BE2C (cell line): ENCODE data around the gene CSNK1E.
A peak's percentile ranks its signal among the peaks of the same experiment; 100 is the strongest.

Source experiments
- DNase-seq: peaks from one replicate; pipeline ENCODE4 v3.0.0-alpha.2; 2020
- H3K27me3 ChIP-seq: fragments of 250-450 bp; sonication (Bioruptor Pico); 2 replicates; pipeline ENCODE4 v1.5.1; 2020; ENCODE audit warnings: mild to moderate bottlenecking
- H3K36me3 ChIP-seq: fragments of 250-450 bp; sonication (Bioruptor Pico); 2 replicates; pipeline ENCODE4 v1.5.1; 2020; ENCODE audit warnings: mild to moderate bottlenecking
- H3K4me1 ChIP-seq: fragments of 250-450 bp; sonication (Bioruptor Pico); 2 replicates; pipeline ENCODE4 v1.5.1; 2020
- H3K4me3 ChIP-seq: 2 replicates; pipeline ENCODE4 v1.5.1; 2011; ENCODE audit warnings: low read depth, low read length
- H3K9me3 ChIP-seq: fragments of 250-450 bp; sonication (Bioruptor Pico); 2 replicates; pipeline ENCODE4 v1.5.1; 2020
- CTCF ChIP-seq: IDR thresholded peaks from 2 replicates; pipeline ENCODE4 v1.5.1; 2012; ENCODE audit warnings: mild to moderate bottlenecking, low read depth, low read length

The CSNK1E gene

GRCh38 chr22:38302906-38303305 lies 14.3 kb downstream of the CSNK1E start:
- H3K4me1 ChIP-seq = no peaks in the 10 kb centered on the region; the same call in 1 of the 2 replicates
- peaks cover 83% of the 10 kb centered on the region for H3K36me3 ChIP-seq
- DNase-seq = no peak

DNA sequence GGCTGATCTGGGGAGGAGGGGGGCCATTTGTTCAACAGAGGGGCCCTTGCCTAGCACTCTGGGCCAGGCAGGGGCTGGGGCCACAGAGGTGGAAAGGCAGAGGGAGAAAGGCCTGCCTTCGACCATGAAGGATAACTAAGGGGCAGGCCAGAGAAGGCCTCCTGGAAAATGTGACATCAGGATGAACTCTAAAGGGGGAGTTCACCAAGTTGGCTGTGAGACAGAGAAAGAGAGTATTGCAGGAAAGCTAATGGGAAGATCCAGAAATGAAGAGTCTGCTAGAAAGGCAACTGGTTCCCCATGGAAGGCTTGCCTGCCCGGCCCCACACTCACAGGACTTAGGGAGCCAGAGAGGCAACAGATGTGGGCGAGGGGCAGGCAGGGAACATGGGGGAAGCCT lies 16.3 kb downstream of the CSNK1E start:
- no peak for TF ChIP-seq CTCF
- Histone ChIP-seq H3K4me3 (no peak overlapping the region), H3K4me1 (no peaks in the 10 kb centered on the region; the same call in 1 of the 2 replicates), H3K36me3 (peaks cover 89% of the 10 kb centered on the region), H3K9me3 (no peaks in the 10 kb centered on the region), H3K27me3 (no peaks in the 10 kb centered on the region)
- no peak for DNase-seq

More at GRCh38 chr22:38302906-38303305, 14.3 kb downstream of the CSNK1E start:
- Histone ChIP-seq H3K9me3 (no peaks in the 10 kb centered on the region), H3K4me3 (no peak overlapping the region), H3K27me3 (no peaks in the 10 kb centered on the region)
- TF ChIP-seq CTCF = no peak

DNA sequence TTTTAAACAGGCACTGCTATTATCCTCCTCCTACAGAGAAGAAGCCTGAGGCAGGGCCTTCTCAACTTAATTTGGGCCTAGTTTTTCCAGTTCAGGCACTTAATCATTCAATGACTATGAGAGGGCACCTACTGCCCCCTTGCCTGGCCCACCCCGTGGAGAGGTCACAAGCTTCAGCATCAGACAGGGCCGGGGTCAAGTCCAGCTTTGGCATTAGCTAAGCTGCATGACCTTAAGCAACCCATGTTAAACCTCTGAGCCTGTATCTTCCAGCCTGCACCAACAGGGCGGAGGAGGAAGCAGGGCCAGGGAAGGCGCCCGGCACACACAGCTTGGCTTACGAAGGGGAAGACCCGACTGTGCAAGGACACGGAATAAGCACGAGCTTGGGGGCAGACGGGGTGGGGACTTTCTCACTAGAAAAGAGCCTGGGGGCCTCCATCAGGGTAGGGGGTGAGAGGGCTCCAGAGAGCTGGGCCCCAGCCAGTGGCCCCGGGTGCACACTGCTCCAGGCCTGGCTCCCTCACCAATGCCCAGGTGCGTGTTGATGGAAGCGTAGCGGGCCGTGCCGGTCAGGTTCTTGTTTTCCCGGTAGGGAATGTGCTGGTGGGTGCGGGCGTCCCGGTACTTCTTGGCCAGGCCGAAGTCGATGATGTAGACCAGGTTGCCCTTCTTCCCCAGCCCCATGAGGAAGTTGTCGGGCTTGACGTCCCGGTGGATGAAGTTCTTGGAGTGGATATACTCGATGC lies 16.9 kb downstream of the CSNK1E start:
- H3K36me3 ChIP-seq = peaks cover 95% of the 10 kb centered on the region
- no peaks in the 10 kb centered on the region for H3K9me3 ChIP-seq
- H3K27me3 ChIP-seq = no peaks in the 10 kb centered on the region
- no peaks in the 10 kb centered on the region for H3K4me1 ChIP-seq
- H3K4me3 ChIP-seq = no peak overlapping the region
- no peak for DNase-seq
- TF ChIP-seq CTCF = no peak

DNA sequence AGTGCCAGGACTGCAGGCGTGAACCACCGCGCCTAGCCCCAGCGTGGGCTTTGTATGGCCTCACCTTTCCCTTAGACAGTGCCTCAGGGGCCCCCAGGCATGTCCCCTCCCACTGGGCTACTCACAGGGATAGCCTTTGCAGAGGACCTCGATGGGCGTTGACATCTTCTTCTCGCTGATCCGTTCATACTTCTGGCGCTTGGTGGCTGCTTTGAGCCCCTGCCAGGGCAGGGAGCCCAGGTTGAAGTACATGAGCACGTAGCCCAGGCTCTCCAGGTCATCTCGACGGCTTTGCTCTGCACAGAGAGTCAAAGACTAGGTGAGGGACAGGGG lies 17.5 kb downstream of the CSNK1E start:
- no peak for DNase-seq
- Histone ChIP-seq H3K9me3 (no peaks in the 10 kb centered on the region), H3K27me3 (no peaks in the 10 kb centered on the region), H3K36me3 (peaks cover 100% of the 10 kb centered on the region), H3K4me3 (no peak overlapping the region), H3K4me1 (no peaks in the 10 kb centered on the region)
- no peak for TF ChIP-seq CTCF

DNA sequence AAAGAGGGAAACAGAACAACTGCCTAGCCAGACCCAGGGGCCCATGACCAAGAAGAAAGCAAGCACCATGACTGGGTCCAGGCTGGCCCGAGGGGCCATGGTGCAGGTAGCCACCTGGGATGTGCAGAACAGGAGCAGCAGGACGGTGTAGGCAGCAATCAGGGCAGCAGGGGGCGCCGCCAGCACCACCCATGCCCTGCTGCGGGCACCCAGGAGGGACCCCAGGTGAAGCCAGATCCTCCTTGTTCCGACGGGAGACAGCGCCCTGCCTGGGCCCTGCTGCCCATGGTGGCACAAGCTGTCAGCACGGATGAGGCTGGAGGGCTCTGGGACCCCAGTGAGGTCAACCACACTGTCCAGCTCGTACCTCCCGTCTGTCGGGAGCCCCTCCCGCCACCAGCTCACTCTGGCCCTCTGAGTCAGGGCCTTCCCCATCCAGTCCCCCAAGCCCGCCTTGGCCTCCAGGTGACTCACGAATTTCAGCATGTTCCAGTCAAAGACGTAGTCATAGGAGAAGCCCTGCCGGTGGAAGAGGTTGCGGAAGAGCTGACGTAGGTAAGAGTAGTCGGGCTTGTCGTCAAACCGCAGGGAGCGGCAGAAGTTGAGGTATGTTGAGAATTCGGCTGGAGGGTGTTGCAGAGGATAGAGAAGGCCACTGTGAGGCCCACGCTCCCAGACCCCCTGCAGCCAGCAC lies 18.8 kb downstream of the CSNK1E start:
- TF ChIP-seq CTCF = peak; percentile 57
- Histone ChIP-seq H3K27me3 (no peaks in the 10 kb centered on the region), H3K4me1 (no peaks in the 10 kb centered on the region), H3K36me3 (peaks cover 100% of the 10 kb centered on the region), H3K9me3 (no peaks in the 10 kb centered on the region), H3K4me3 (no peak overlapping the region)
- peak; percentile 51 for DNase-seq

GRCh38 chr22:38296372-38296771 lies 20.9 kb downstream of the CSNK1E start:
- peaks cover 91% of the 10 kb centered on the region for H3K36me3 ChIP-seq
- TF ChIP-seq CTCF = no peak
- no peak overlapping the region for H3K4me3 ChIP-seq

More at GRCh38 chr22:38296372-38296771, 20.9 kb downstream of the CSNK1E start:
- DNase-seq = no peak
- H3K4me1 ChIP-seq = no peaks in the 10 kb centered on the region; the same call in 1 of the 2 replicates
- no peaks in the 10 kb centered on the region for H3K9me3 ChIP-seq
- H3K27me3 ChIP-seq = no peaks in the 10 kb centered on the region
